Measurements from ENCODE around the gene PHF10. TPM values are rescaled to one million over a fixed set of nuclear protein-coding genes. Genes with fewer than 3 reads are reported as not detected.
"Not testable (repeated sequence)": the region's sequence is repeated elsewhere in the genome, so short reads cannot be mapped to it uniquely, and the experiment has no call there.

PHF10 gene
- total RNA-seq, 1 experiment from 2014 or later = 65.9 TPM

DNA sequence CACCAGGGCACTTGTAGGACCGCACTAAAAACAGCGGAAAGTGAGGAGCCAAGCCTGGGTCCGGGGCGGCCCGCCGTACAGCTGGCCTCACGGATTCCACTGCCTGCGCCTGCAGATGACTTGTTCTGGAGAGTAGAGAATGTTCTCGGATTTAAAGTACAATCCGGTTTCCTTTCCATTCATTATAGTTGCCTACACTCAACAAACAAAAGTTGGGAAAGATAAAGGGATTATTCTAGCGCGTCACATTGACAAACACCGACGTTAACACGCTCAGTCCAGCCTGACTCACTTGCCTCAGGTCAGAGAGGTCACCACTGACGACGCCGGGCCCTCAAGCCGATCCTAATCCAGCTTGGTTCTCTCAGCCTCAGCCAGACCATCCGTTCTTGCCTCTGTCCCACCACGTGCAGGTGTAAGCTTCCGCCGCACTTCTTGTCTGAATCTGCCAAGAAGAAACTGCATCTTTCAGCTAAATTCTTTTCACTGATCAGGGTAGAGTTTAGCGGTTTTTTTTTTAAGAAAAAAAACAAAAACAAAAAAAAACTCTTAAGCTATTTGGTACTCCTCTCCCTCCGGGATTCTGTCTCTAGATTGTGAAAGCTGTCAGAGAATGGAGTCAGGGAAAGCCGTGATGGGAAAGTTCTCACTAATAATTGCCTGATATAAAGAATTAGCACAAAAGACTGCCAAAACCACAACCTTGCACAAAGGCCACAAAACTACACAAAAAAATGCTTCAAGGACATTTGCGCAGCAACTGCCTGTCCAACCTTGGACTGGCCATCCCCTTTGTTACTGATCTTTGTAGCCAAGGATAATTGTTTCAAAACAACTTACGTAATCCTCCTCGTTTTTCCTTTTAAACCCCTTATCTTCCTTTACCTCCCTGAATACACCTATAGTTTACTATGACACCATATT, 1.1 kb upstream of the PHF10 start:
- peak; percentile 64 for DNase-seq (ENCODE audit: low read depth)
- in situ Hi-C loops (cut with HindIII; ENCODE audit: low pct_unique_long_range_greater_than_20kb, low sequenced_read_pairs) = no loop called here

- DNase-seq (ENCODE audit: low read depth) = peak; percentile 31
- in situ Hi-C loops (cut with HindIII; ENCODE audit: low pct_unique_long_range_greater_than_20kb, low sequenced_read_pairs) = no loop called here
Observed at GRCh38 chr6:169723991-169724493, 258 bp downstream of the PHF10 start.

- DNase-seq (ENCODE audit: low read depth) = peak; percentile 65
- in situ Hi-C loops (cut with HindIII; ENCODE audit: low pct_unique_long_range_greater_than_20kb, low sequenced_read_pairs) = no loop called here
Observed at GRCh38 chr6:169723200-169723909, 945 bp downstream of the PHF10 start.

DNA sequence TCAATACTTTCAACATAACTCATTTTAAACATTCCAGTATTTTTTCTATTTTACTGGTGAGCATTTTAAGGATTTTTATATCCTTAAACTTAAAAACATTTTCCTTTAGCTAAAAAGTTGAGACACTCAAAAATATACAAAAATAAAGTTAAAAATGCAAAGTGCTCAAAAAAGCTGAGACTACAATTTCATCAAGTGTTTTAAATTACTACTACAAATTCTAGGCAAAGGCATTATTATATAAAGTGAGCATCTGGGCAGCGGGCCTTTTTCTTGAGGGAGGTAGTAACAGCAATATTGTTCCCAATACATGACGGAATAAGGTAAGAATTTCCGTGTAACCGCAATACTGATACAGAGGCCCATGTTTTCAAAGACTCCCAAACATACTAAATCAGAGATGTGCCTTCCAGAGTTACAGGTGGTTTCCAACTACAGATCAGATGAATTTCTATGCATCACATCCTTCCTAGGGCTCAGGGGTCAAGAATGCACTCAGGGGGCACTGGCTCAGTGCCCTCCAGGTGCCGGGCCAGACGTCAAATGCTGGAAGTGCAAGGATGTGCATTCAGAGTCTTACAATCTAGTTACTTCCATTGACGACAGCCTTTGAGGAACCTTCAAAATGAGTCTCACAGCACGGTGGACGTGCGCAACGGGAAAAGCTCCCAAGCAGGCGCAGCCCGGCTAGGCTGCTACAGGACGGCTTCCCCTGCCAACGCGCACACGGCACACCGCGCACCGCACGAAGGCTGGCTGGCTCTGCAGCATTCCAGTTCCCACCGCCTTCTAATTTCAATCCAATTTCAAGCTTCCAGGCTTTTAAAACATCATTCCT, 1.7 kb downstream of the PHF10 start:
- peak; percentile 64 for DNase-seq (ENCODE audit: low read depth)
- in situ Hi-C loops (cut with HindIII; ENCODE audit: low pct_unique_long_range_greater_than_20kb, low sequenced_read_pairs) = no loop called here

DNA sequence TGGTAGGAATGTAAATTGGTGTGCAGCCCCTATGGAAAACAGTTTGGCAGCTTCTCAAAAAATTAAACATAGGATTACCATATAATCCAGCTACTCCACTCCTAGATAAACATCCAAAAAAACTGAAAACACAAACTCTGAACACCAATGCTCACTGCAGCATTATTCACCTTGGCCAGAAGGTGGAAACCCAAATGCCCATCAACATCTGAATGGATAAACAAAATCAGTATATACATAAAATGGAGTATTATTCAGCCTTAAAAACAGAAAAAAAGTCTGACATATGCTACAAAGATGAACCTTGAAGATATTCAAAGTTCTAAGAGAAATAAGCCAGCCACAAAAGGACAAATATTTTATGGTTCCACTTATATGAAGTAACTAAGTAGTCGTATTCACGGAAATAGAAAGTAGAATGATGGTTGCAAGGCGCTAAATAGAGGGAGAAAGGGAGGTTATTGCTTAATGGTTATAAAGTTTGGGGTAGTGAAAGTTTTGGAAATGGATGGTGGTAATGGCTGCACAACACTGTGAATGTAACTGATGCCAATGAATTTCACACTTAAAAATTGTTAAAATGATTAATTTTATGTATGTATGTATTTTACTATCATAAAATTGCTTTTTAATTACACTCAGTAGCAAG, 4.0 kb downstream of the PHF10 start:
- DNase-seq (ENCODE audit: low read depth) = no peak
- in situ Hi-C loops (cut with HindIII; ENCODE audit: low pct_unique_long_range_greater_than_20kb, low sequenced_read_pairs) = no loop called here

GRCh38 chr6:169719117-169719516, 5.2 kb downstream of the PHF10 start:
- no peak for DNase-seq (ENCODE audit: low read depth)
- in situ Hi-C loops (cut with HindIII; ENCODE audit: low pct_unique_long_range_greater_than_20kb, low sequenced_read_pairs) = no loop called here

DNA sequence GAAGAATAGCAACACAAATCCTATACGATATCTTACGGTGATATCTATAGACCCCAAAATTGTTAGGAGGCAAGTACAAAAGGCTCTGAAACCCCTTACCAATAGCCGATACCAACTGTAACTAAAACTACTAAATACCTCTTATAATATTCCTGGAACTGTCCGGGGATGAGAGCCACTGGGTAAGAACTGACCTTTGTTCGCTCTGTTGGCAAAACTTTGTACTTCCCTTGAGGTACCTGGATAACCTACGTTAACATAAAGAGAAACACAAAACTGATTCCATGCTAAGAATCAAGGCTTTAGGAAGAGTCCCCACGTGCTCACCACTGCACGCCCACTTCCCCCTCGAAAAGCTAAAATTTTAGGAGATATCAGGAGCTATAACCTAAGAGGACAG, 9.7 kb downstream of the PHF10 start:
- in situ Hi-C loops (cut with HindIII; ENCODE audit: low pct_unique_long_range_greater_than_20kb, low sequenced_read_pairs) = no loop called here
- no peak for DNase-seq (ENCODE audit: low read depth)

DNA sequence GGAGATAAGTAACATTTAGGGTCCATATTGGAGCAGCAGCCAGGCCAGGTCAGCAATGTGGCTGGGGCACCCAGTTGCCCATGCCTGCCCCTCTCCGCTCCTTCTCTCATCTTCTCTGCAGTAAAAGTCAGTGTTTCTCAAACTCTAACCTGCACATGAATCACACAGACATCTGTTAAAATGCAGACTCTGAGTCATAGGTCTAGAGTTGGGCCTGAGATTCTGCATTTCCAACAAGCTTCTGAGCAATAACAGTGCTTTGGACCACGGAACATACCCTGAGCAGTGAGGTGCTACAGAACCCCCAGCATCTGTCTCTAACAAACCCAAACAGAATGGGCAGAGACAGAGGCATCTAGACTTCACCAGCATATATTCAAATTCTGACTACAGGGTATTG, 10.1 kb downstream of the PHF10 start:
- no peak for DNase-seq (ENCODE audit: low read depth)
- in situ Hi-C loops (cut with HindIII; ENCODE audit: low pct_unique_long_range_greater_than_20kb, low sequenced_read_pairs) = no loop called here

GRCh38 chr6:169710009-169710408, 14.3 kb downstream of the PHF10 start:
- in situ Hi-C loops (cut with HindIII; ENCODE audit: low pct_unique_long_range_greater_than_20kb, low sequenced_read_pairs) = no loop called here
- no peak for DNase-seq (ENCODE audit: low read depth)

- in situ Hi-C loops (cut with HindIII; ENCODE audit: low pct_unique_long_range_greater_than_20kb, low sequenced_read_pairs) = no loop called here
- DNase-seq (ENCODE audit: low read depth) = no peak
Observed at GRCh38 chr6:169709293-169709692, 15.0 kb downstream of the PHF10 start.

- no peak for DNase-seq (ENCODE audit: low read depth)
- in situ Hi-C loops (cut with HindIII; ENCODE audit: low pct_unique_long_range_greater_than_20kb, low sequenced_read_pairs) = no loop called here
Observed at GRCh38 chr6:169707772-169708171, 16.5 kb downstream of the PHF10 start.

DNA sequence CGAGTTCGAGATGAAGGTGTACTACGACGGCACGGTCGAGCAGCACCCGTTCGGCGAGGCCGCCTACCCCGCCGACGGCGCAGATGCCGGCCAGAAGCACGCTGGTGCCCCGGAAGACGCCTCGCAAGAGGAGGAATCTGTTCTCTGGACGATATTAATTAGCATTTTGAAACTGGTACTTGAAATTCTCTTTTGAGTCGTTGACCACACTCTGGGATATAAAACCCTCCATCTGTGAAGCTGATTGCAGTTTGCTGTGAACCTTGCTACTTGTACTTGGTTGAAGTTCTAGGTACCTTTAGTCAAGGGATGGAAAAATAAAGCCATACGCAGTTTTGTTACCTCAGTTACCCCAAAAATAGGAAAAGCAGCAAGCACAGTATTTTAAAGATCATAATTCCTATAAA, 21.5 kb downstream of the PHF10 start:
- in situ Hi-C loops (cut with HindIII; ENCODE audit: low pct_unique_long_range_greater_than_20kb, low sequenced_read_pairs) = no loop called here
- DNase-seq (ENCODE audit: low read depth) = no peak

DNA sequence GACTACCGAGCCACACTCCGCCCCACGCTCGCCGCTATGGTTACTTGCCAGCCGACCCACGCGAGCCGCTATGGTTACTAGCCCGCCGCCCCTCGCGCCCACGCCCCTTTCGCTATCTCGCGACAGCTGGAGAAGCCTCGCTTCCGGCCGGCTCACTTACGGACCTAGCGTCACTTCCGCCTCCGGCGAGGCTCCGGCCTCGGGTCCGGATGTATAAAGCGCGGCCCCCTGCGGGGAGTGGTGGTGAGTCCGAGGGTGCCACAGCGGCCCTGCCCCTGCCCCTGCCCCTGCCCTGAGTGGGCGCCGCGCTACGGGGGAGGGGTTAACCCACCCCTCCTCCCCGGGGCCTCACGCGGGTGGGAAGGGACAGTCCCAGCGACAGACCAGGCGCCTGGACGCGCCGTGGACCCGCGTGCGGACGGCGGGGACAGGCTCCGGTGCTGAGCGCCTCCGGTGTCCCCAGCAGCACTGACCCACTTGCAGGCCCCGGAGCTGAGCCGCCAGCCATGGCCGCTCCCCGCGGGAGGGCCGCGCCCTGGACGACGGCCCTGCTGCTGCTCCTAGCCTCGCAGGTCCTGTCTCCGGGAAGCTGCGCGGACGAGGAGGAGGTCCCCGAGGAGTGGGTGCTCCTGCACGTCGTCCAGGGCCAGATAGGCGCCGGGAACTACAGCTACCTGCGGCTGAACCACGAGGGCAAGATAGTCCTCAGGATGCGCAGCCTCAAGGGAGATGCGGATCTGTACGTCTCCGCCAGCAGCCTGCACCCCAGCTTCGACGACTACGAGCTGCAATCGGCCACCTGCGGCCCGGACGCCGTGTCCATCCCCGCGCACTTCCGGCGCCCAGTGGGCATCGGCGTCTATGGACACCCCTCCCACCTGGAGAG, 22.1 kb downstream of the PHF10 start, which contains the start of the genes C6orf120 and WDR27:
Gene C6orf120, plus strand, starts transcription at position 173 of the 886 bp plus-strand sequence. Its CDS starts 334 bp downstream, at position 507.
Gene WDR27, minus strand, starts transcription at position 76 of the 886 bp plus-strand sequence. CDS start 13,024 bp downstream, outside the sequence.
- in situ Hi-C loops (cut with HindIII; ENCODE audit: low pct_unique_long_range_greater_than_20kb, low sequenced_read_pairs) = no loop called here
- DNase-seq (ENCODE audit: low read depth) = peak; percentile 93

DNA sequence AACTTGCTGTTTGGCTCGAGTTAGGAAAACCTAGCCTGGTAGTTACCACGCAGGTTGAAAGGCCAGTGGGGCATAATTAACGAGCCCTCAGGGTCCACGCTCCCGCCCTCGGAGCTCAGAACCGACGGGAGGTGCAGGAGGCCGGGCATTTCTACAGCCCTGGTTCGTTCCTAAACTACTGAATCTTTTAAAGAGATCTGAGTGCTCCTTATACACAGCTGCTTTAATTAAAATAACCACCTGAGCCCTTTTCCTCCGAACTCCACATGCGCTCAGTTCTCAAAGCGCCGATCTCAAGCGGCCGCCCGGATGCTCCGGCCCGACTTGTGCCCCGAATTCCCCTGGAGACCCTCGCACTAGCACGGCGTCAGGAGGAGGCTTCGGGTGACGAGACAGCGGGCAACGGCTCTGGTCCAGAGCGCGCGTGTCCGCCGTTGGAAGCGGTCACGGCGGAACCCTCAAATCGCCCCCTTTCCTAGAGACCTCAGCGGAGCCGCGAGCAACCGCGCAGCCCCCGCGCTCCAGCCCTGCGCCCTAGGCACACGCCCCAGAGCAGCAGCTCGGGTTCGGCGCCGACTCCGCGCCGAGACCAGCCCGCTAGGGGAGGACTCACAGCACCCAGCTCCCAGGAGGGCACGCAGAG, 22.9 kb downstream of the PHF10 start:
- no peak for DNase-seq (ENCODE audit: low read depth)
- in situ Hi-C loops (cut with HindIII; ENCODE audit: low pct_unique_long_range_greater_than_20kb, low sequenced_read_pairs) = no loop called here

DNA sequence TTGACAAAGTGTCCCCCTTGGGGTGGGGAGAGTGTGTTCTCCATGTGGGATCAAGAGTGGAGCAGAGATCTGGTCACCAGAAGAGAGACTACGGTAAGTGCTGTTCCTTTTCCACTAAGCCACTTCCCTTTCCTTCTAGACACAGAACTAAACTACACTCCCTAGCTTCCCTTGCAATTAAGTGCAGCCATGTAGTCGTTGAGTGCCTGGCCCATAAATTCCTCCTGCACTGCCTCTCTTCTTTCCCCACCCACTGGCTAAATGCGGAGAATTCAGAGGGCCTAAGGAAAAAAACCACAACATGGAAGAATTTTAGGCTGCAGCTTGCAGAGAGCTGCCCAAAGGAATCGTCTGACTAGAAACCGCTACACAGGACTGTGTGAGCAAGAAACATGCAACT, 24.0 kb downstream of the PHF10 start:
- DNase-seq (ENCODE audit: low read depth) = peak; percentile 22
- in situ Hi-C loops (cut with HindIII; ENCODE audit: low pct_unique_long_range_greater_than_20kb, low sequenced_read_pairs) = no loop called here

DNA sequence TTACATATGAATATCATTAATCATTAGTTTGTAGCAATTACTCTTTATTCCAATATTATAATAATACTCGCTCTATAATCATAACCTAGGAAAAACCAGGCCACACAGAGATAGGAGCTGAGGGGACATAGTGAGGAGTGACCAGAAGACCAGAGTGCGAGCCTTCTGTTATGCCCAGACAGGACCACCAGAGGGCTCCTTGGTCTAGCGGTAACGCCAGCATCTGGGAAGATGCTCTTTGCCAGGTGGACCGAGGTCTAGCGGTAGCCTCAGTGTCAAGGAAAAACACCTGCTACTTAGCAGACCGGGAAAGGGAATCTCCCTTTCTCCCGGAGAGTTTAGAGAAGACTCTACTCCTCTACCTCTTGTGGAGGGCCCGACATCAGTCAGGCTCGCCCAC, 27.2 kb downstream of the PHF10 start:
- DNase-seq (ENCODE audit: low read depth); in situ Hi-C loops (cut with HindIII; ENCODE audit: low pct_unique_long_range_greater_than_20kb, low sequenced_read_pairs): not testable (repeated sequence)
